GM18907 (cell line): ENCODE results near the gene SMYD4.
"Not testable (repeated sequence)": the region's sequence is repeated elsewhere in the genome, so short reads cannot be mapped to it uniquely, and the experiment has no call there.

Experiments
- ATAC-seq: cut with Tn5 transposase; IDR thresholded peaks from one replicate; pipeline ENCODE4 v1.9.1; 2021; ENCODE audit warnings: mild to moderate bottlenecking, moderate library complexity; ENCODE audit not compliant: unreplicated experiment

The SMYD4 gene

GRCh38 chr17:1829592-1830257, at the start of gene SMYD4, which contains the start of gene RPA1:
Gene SMYD4 (minus strand): TSS chr17:1829902. CDS start chr17:1827994, 1,908 bp downstream.
Gene RPA1 (plus strand): TSS chr17:1830005. CDS start chr17:1830094, 89 bp downstream.
- peak; percentile 79 for ATAC-seq

DNA sequence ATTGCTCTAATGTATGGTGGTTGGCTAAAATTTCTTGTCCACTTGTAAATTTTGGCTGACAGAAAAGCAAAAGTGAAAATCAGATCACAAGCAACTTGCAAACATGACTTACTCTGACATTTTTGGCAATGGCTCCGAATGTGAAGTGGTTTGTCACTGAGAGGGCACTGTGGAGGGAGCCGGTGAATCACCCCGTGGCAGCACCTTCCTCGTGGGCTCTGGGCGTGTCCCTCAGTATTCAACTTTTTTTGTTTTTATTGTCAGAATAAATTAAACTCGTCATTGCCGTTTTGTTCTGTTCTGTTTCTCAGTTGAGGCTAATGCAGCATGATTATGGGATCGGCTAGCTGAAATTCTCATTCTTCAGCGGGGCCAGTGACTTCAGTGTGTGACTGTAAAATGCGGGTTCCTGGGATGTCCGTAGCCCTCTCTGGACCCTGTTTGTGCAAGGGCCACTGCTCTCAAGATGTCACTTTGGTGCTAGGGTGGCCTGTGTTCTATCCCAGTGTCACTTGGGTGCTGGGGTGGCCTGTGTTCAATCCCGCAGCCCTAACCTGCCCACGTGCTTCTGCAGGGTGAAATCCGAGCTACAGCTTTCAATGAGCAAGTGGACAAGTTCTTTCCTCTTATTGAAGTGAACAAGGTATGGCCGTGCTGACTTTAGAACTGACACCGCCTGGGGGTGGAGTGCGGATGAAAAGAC, 48.9 kb upstream of the SMYD4 start:
- ATAC-seq: no peak

GRCh38 chr17:1875597-1875996, 45.9 kb upstream of the SMYD4 start:
- ATAC-seq: no peak

- no peak for ATAC-seq
Observed at GRCh38 chr17:1873418-1873817, 43.7 kb upstream of the SMYD4 start.

DNA sequence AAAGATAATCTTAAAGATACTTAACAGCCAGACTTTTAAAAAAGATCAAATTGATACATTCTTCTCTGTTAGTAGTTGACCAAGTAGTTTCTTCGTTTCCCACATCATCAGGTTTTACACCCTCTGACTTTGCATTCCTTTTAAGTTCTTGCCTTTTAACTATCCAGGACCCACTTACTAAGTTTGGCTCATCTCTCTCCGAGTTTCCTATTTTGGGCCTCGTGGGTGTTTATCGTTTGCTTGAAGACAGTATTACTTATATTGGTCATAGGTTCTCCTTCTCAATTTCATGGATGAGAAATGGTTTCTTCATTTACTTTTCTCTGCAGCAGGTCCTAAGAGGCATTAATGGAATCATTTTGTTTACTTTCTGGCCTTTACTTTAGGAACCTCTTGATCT, 43.3 kb upstream of the SMYD4 start:
- no peak for ATAC-seq

DNA sequence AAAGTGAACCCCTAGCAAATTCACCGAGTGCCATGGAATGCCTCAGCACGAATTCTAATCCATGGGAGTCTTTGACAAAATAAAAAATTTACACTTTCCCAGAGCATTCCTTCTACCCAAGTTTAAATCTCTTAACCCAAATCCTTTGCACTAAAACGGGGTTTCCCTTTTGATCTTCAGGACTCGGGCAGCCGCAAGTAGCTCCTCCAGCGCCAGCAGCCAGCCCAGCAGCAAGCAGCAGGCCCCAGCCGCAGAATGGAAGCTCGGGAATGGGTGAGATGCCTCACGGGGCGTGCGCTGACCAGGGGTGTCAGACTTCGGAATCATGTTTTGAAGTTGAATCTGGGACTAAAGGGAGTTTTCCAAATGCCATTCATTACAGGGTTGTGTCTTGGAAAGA, 42.6 kb upstream of the SMYD4 start:
- ATAC-seq: no peak

DNA sequence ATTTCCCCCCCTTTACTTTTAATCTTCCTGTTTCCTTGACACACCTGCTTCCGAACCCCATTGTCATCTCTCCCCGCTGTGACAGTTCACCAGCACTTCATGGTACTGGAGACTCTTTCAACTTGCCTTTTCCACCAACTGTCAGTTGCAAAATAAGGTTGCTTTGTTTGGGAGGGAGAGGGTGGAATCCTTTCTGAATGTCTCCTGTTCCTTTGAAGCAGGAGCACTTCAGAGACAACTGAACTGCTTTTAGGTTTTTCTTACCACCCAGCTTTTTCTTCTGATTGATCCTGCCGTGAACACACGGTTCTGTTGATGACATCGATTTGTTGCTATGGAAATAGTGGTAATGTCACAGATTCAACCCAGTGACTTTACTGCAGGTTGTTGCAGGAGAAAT, 42.1 kb upstream of the SMYD4 start:
- ATAC-seq: no peak

DNA sequence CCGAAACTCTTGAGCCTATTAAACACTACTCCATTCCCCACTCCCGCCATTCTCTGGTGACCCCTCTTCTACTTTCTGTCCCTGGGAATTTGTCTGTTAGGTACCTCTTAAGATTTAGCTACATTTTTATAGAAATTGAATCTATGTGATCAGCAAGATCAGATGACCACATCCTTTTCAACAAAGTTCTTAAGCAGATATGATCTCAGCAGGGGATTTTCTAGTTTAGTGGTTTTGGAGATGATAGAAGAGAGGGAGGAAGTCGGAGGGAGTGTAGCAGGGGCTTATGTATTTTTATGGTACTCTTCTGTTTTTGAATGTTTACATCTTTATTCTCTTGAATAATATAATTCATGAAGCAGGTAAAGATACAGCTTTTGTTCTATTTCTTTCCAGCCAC, 40.9 kb upstream of the SMYD4 start:
- no peak for ATAC-seq

GRCh38 chr17:1868090-1868489, 38.4 kb upstream of the SMYD4 start:
- ATAC-seq: no peak

GRCh38 chr17:1867307-1867706, 37.6 kb upstream of the SMYD4 start:
- no peak for ATAC-seq

- ATAC-seq: no peak
Observed at GRCh38 chr17:1865252-1866037, 35.7 kb upstream of the SMYD4 start.

- no peak for ATAC-seq
Observed at GRCh38 chr17:1861391-1862010, 31.8 kb upstream of the SMYD4 start.

GRCh38 chr17:1860978-1861377, 31.3 kb upstream of the SMYD4 start:
- ATAC-seq: no peak

- ATAC-seq: not testable (repeated sequence)
Observed at GRCh38 chr17:1856462-1856861, 26.8 kb upstream of the SMYD4 start.

DNA sequence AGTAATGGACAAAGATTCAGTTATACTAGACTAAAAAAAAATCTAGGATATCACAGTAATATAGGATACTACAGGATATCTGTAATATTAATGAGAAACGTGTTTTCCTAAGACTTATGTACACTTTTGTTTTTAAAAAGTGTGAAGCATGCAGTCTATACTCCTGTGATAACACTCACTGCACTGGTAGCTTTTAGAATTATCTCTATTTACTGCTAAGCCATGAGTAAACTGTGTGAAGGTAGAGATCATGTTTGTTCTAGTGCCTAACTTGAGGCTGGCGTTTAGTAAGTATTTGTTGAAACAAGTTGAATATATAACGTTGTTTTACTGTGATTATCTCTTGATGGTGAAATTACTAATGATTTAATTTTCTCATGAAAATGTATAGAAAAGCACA, 24.0 kb upstream of the SMYD4 start:
- ATAC-seq: no peak

DNA sequence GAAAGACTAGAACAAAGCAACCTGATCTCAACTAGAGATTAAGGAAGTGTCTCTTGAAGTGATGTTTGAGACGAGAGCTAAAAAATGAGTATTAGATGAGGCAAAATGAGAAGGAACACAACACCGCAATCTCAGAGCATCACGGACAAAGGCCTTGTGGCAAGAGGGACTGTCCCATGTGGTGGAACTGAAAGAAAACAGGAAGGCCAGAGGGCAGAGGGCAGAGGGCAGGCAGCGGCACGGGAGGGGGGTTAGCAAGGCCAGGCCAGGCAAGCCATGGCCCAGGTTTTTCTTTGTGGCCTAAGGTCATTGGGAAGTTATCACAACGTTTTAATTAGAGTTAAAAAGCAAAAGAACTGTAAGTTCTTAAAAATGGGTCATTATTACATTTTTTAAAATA, 22.6 kb upstream of the SMYD4 start:
- ATAC-seq: no peak

GRCh38 chr17:1847191-1847590, 17.5 kb upstream of the SMYD4 start:
- no peak for ATAC-seq

GRCh38 chr17:1843947-1844346, 14.2 kb upstream of the SMYD4 start:
- no peak for ATAC-seq

- no peak for ATAC-seq
Observed at GRCh38 chr17:1839516-1839915, 9.8 kb upstream of the SMYD4 start.

DNA sequence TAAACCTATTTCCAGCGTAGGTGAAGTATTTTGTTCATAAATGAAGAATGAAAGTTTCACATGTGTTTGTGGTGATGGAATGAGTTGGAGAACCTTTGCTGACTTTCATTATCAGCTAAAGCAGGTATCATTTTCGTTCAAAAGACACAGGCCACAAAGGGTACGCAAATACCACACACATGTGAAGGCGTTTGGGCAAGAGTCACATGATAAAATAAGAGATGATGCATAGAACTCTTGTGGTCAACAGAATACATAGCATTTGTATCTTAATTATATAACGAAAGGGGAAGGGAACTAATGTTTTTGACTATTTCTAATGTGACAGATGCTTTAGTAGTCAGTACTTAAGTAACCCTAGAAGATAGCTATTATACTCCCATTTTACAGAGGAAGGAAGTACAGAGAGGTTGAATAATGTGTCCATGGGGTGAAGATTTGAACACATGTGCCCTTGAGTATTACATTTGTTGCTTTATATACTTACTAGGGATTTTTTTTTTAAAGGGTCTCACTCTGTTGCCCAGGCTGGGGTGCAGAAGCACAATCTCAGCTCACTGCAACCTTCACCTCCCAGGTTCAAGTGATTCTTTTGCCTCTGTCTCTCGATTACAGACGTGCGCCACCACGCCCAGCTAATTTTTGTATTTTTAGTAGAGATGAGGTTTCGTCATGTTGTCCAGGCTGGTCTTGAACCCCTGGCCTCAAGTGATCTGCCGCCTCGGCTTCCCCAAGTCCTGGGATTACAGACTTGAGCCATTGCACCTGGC, 4.9 kb upstream of the SMYD4 start:
- ATAC-seq: peak; percentile 61

DNA sequence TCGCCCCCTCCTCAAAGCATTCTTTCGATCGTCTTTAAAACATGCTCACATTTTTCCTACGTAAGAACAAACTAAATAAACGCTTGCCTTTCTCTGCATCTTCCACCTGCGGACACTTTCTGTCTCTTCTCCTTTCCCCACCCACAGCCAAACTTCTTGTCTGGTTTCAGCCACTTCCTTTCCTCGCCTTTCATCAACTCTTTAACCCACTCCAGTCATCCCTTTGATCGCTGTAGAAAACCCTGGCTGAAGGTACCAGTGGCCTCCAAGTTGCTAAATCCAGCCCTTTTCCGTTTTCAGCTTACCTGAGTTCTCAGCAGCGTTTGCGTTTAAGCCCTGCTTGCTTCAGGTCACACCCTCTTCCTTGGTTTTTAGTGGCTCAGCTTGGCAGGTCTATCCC, 586 bp upstream of the SMYD4 start:
- peak; percentile 9 for ATAC-seq
